Stomach (tissue), 9 donors: ENCODE measurements around the gene HIP1. TPM values are rescaled to one million over a fixed set of nuclear protein-coding genes. Genes with fewer than 3 reads are reported as not detected.
"Not testable (repeated sequence)": the region's sequence is repeated elsewhere in the genome, so short reads cannot be mapped to it uniquely, and the experiment has no call there.

ENCODE experiments used
- DNase-seq, 2 donors: peaks; one replicate each; pipeline versions ENCODE4 v3.0.0 to v3.0.0-alpha.2; 2013 to 2019
- H3K27ac ChIP-seq, 5 donors: fragments of 200-600 bp in 4 of 5; sonication (generic) in 4 of 5; one replicate each; pipeline ENCODE4 v1.5.1; 2013 to 2019; ENCODE audit warnings: mild to moderate bottlenecking in 1 of 5, moderate library complexity in 1 of 5
- H3K27me3 ChIP-seq, 3 donors: fragments of 200-600 bp; sonication (generic); one replicate each; pipeline ENCODE4 v1.5.1; 2017 to 2019; ENCODE audit warnings: mixed run types in 1 of 3
- H3K36me3 ChIP-seq, 4 donors: fragments of 200-600 bp; sonication (generic); 1 replicate in 3 of 4; 2 replicates in 1 of 4; pipeline ENCODE4 v1.5.1; 2016 to 2019
- H3K4me1 ChIP-seq, 4 donors: fragments of 200-600 bp; sonication (generic); one replicate each; pipeline ENCODE4 v1.5.1; 2016 to 2019
- H3K4me3 ChIP-seq, 4 donors: fragments of 200-600 bp; sonication (generic) in 3 of 4; one replicate each; pipeline ENCODE4 v1.5.1; 2016 to 2019; ENCODE audit warnings: mild to moderate bottlenecking in 1 of 4
- H3K9me3 ChIP-seq, 4 donors: fragments of 200-600 bp; sonication (generic); one replicate each; pipeline ENCODE4 v1.5.1; 2016 to 2019
- EP300 ChIP-seq: sonication (generic); formaldehyde crosslinking; IDR thresholded peaks from one replicate; pipeline ENCODE4 v1.6.1; 2017; ENCODE audit warnings: antibody characterized with exemption
- POLR2A ChIP-seq, 4 donors: fragments of 450-650 bp; IDR thresholded peaks; one replicate each; pipeline ENCODE4 v1.6.1; 2016; ENCODE audit warnings: antibody characterized with exemption in 4 of 4, control low read depth in 2 of 4, mild to moderate bottlenecking in 1 of 4, moderate library complexity in 1 of 4
- POLR2AphosphoS5 ChIP-seq, 3 donors: sonication (generic); formaldehyde crosslinking; IDR thresholded peaks; one replicate each; pipeline ENCODE4 v1.6.1; 2016; ENCODE audit warnings: antibody characterized with exemption in 3 of 3
- WGBS, 5 donors: extraction: QIAGEN DNeasy Blood & Tissue Kit in 3 of 5; methylation state at CpG; one replicate each; pipeline versions ENCODE4 v1.1.5 to v1.1.7; 2013 to 2018; 5-methylcytosine and 5-hydroxymethylcytosine counted together
- intact Hi-C: fragments of 100-400 bp; cut with DNase I; formaldehyde crosslinking; loops from one replicate; pipeline ENCODE4 v1.15.1; 2023; ENCODE audit warnings: low total_unique reads
- polyA plus RNA-seq, 3 donors: library from polyadenylated mRNA; stranded (reverse); fragments of 200-250 nt; gene quantifications; one replicate each; pipeline ENCODE4 v1.2.3, GENCODE V29; 2013
- total RNA-seq, 5 donors: library from RNA; depleted of rRNA; stranded (reverse); fragments of >200 nt; gene quantifications; one replicate each; pipeline versions ENCODE4 v1.1.0 to v1.2.3, GENCODE V29; 2014 to 2016
- TF ChIP-seq, protein P1 (sequence below), 7 experiments: fragments of 450-650 bp in 4 of 7; fragments of 200-600 bp in 3 of 7; sonication (generic) in 3 of 7; IDR thresholded peaks; one replicate each; pipeline ENCODE4 v1.5.1; 2016 to 2019; ENCODE audit warnings: antibody characterized with exemption in 7 of 7, control low read depth in 2 of 7, mild to moderate bottlenecking in 1 of 7
- donor health status: healthy with polysubstance abuse.
- donor health status: Bipolar disorder and iron deficiency.
- donor health status: healthy.

The HIP1 gene
- total and polyA plus RNA-seq, 8 donors, result 2.8 to 15.8 (median 6.8) TPM

DNA sequence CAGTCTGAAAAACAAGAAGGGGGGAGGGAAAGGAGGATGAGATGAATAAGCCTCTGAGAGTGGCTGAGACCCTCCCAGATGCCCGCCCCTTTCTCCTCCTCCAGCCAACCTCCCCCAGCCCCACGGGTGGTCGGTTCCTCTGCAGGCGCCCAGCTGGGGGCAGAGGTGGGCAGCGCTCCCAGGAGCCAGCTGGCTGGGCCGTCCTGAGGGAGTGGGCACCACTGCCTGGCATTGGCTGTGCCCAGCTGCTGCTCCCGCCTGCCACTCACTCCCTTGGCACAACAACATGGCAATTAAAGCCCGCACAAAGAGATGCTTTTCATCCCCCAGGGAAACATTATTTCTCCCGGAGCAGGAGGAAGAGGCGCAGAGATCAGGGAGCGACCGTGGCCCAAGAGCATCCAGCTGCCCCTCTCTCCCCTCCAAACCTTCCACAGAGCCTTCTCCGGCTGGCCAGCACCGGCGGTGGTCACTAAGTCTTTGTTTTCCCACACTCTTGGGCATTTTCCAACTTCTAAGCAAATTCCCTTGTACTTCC lies 139.4 kb downstream of the HIP1 start:
- WGBS, 5 donors, result 47 to 67% (median 50%) methylated on average over 11 to 15 of the region's 15 CpGs
- H3K36me3 ChIP-seq, result peaks cover 0 to 15% (median under 1%) of the 10 kb centered on the region in 4 donors
- H3K27ac ChIP-seq, result peak overlapping the region in 4 of 5 donors; percentile 28 to 58 (median 54)
- H3K27me3 ChIP-seq, result no peaks in the 10 kb centered on the region
- peaks cover 0 to 5% (median 0%) of the 10 kb centered on the region in 4 donors for H3K4me1 ChIP-seq
- intact Hi-C loops, result no loop called here
- peak in 1 of 2 donors; percentile 83 for DNase-seq
- no peak overlapping the region for H3K4me3 ChIP-seq
- TF ChIP-seq, protein P1, sequence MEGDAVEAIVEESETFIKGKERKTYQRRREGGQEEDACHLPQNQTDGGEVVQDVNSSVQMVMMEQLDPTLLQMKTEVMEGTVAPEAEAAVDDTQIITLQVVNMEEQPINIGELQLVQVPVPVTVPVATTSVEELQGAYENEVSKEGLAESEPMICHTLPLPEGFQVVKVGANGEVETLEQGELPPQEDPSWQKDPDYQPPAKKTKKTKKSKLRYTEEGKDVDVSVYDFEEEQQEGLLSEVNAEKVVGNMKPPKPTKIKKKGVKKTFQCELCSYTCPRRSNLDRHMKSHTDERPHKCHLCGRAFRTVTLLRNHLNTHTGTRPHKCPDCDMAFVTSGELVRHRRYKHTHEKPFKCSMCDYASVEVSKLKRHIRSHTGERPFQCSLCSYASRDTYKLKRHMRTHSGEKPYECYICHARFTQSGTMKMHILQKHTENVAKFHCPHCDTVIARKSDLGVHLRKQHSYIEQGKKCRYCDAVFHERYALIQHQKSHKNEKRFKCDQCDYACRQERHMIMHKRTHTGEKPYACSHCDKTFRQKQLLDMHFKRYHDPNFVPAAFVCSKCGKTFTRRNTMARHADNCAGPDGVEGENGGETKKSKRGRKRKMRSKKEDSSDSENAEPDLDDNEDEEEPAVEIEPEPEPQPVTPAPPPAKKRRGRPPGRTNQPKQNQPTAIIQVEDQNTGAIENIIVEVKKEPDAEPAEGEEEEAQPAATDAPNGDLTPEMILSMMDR (IDR thresholded peaks at IDR 0.05), result no peak
- TF ChIP-seq POLR2AphosphoS5 (IDR thresholded peaks at IDR 0.05) (no peak), POLR2A (IDR thresholded peaks at IDR 0.05) (no peak), EP300 (no peak)
- H3K9me3 ChIP-seq, result no peaks in the 10 kb centered on the region

DNA sequence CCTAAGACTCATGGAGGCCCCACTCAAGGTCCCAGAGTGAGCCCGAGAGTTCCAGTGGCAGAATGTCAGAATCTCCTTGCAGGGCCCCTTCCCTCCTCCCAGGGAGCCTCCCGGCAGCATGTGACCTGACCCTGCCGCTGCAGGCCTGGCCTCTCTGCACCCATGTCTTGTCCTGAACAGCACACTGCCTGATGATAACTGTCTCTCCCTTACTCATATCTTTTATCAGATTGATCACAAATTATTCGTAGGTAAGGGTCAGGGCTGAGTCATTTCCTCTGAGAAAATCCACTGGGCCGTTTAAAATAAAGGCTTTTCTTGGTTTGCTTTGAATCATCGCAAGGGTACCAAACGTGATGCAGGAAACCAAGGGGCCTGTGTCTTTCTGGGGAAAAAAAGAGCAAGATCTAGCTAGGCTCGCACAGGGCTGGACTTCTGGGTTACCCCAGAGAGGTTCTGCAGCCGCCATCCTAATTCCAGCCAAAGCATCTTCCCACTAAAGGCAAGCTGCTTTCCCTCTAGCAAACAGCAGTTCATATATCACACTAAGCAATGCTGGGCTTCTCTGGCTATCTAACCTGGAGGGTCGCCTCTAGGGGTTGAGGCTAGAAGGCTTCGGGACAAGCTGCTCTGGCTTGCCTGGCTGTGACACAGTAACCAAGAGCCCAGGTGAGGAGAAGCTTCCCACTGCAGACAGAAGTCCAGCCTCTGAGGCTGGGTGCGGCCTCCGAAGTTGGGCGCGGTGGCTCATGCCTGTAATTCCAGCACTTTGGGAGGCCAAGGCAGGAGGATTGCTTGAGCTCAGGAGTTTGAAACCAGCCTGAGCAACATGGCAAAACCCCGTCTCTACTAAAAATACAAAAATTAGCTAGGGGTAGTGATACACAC lies 141.8 kb downstream of the HIP1 start:
- peaks cover 3 to 28% (median 10%) of the 10 kb centered on the region in 4 donors for H3K36me3 ChIP-seq
- no peak overlapping the region for H3K4me3 ChIP-seq
- DNase-seq, result no peak
- TF ChIP-seq POLR2A (IDR thresholded peaks at IDR 0.05) (no peak), POLR2AphosphoS5 (IDR thresholded peaks at IDR 0.05) (no peak), EP300 (no peak)
- TF ChIP-seq, protein P1 (IDR thresholded peaks at IDR 0.05), result no peak
- no peaks in the 10 kb centered on the region for H3K9me3 ChIP-seq
- WGBS, 5 donors, result 70 to 82% (median 76%) methylated on average over 16 of the region's 16 CpGs
- no peaks in the 10 kb centered on the region for H3K27me3 ChIP-seq
- H3K4me1 ChIP-seq, result peaks cover 0 to 5% (median 0%) of the 10 kb centered on the region in 4 donors
- H3K27ac ChIP-seq, result no peak overlapping the region
- intact Hi-C loops, result no loop called here

DNA sequence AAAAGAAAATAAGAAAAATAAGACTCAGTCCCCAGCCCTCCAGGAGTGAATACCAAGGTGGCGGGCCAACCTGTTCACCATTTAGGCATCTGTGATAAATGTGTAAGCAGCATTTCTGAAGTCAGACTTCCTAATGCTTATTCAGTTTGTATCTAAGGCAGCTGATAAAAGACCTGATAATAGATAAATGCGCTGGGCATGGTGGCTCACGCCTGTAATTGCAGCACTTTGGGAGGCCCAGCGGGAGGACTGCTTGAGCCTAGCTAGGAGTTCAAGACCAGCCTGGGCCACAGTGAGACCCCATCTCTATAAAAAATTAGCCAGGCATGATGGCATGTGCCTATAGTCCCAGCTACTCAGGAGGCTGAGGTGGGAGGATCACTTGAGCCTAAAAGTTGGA lies 143.0 kb downstream of the HIP1 start:
- Histone ChIP-seq H3K9me3 (no peaks in the 10 kb centered on the region), H3K27ac (no peak overlapping the region), H3K36me3 (peaks cover 10 to 40% (median 22%) of the 10 kb centered on the region in 4 donors), H3K4me1 (peaks cover 0 to 5% (median 0%) of the 10 kb centered on the region in 4 donors), H3K27me3 (no peaks in the 10 kb centered on the region), H3K4me3 (no peak overlapping the region)
- TF ChIP-seq EP300 (no peak), POLR2A (IDR thresholded peaks at IDR 0.05) (no peak), POLR2AphosphoS5 (IDR thresholded peaks at IDR 0.05) (no peak)
- TF ChIP-seq, protein P1 (IDR thresholded peaks at IDR 0.05), result no peak
- 85 to 95% (median 88%) methylated on average over 4 of the region's 4 CpGs for WGBS, 5 donors
- intact Hi-C loops, result no loop called here
- no peak for DNase-seq

DNA sequence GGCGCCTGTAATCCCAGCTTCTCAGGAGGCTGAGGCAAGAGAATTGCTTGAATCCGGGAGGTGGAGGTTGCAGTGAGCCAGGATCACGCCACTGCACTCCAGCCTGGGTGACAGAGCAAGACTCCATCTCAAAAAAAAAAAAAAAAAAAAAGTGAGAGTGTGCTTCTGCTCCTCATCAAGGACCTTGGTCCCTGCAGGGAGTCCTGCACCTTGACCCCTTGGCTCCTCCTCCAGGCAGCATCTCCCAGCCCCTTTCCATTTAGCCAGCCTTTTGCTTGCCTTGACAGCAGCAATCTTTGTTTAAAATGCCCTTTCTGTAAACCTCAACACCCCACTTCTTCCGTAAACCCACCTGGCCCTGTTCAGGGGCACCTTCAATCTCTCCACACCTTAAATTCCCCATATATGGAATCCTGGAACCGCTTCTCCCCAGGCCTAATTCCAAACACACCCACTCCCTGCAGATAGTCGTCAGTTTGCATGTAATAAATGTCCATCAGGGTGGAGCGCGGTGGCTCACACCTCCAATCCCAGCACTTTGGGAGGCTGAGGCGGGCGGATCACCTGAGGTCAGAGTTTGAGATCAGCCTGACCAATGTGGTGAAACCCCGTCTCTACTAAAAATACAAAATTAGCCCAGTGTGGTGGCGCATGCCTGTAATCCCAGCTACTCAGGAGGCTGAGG lies 145.1 kb downstream of the HIP1 start:
- H3K27me3 ChIP-seq, DNase-seq, H3K9me3 ChIP-seq, H3K4me3 ChIP-seq, H3K27ac ChIP-seq, intact Hi-C loops, H3K4me1 ChIP-seq: not testable (repeated sequence)
- 88 to 95% (median 93%) methylated on average over 11 to 12 of the region's 12 CpGs for WGBS, 5 donors
- peaks cover 10 to 45% (median 28%) of the 10 kb centered on the region in 4 donors for H3K36me3 ChIP-seq
